ENCODE data around the gene UQCC5. TPM values are rescaled to one million over a fixed set of nuclear protein-coding genes. Genes with fewer than 3 reads are reported as not detected.

Gene UQCC5
- total RNA-seq, 4 donors from 2014 or later: 1.3 to 29.5 (median 6.3) TPM

DNA sequence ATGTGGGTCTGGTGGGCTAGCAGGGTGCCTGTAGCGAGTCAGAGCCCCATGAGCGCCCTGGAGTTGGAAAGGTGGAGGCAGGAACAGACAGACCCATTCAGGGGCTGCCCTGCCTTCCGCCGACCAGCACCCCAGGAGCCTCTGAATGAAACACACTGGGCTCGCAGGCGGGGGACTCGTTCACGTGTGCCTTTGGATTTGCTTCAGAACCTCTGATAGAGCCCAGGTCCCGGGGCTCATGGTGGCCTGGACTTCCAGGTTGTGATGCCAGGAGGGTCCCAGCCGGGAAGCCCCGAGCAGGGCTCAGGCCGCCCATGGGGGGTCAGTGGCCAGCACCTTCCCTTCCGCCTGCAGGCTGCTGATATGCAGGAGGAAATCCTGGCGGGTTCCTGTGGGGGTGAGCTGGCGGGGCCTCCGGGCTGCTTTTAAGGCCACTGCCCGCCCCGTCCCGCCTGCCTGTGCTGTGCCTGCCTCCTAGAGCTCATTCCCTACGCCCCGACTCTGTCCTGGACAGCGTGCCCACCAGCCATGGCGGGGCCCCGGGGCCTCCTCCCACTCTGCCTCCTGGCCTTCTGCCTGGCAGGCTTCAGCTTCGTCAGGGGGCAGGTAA is 41.4 kb upstream of the UQCC5 start, which contains the start of gene STAB1:
Gene STAB1 (plus strand): TSS at position 453 of the 610 bp plus-strand sequence. CDS start 76 bp downstream, at position 529.
- intact Hi-C loops (cut with DNase I; ENCODE audit: low total_unique reads): no loop called here
- TF ChIP-seq POLR2A (IDR thresholded peaks at IDR 0.05): no peak
- TF ChIP-seq, protein P1, sequence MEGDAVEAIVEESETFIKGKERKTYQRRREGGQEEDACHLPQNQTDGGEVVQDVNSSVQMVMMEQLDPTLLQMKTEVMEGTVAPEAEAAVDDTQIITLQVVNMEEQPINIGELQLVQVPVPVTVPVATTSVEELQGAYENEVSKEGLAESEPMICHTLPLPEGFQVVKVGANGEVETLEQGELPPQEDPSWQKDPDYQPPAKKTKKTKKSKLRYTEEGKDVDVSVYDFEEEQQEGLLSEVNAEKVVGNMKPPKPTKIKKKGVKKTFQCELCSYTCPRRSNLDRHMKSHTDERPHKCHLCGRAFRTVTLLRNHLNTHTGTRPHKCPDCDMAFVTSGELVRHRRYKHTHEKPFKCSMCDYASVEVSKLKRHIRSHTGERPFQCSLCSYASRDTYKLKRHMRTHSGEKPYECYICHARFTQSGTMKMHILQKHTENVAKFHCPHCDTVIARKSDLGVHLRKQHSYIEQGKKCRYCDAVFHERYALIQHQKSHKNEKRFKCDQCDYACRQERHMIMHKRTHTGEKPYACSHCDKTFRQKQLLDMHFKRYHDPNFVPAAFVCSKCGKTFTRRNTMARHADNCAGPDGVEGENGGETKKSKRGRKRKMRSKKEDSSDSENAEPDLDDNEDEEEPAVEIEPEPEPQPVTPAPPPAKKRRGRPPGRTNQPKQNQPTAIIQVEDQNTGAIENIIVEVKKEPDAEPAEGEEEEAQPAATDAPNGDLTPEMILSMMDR (IDR thresholded peaks at IDR 0.05): no peak
- 52 to 58% methylated on average over 21 to 22 of the region's 25 CpGs for WGBS, 2 donors
- DNase-seq (ENCODE audit: low spot score in 2 of 2): peak in 1 of 2 donors; percentile 92
- peak within 1 kb of the TSS; percentile 12 for H3K4me3 ChIP-seq (ENCODE audit: low read depth, poor library complexity, severe bottlenecking)

DNA sequence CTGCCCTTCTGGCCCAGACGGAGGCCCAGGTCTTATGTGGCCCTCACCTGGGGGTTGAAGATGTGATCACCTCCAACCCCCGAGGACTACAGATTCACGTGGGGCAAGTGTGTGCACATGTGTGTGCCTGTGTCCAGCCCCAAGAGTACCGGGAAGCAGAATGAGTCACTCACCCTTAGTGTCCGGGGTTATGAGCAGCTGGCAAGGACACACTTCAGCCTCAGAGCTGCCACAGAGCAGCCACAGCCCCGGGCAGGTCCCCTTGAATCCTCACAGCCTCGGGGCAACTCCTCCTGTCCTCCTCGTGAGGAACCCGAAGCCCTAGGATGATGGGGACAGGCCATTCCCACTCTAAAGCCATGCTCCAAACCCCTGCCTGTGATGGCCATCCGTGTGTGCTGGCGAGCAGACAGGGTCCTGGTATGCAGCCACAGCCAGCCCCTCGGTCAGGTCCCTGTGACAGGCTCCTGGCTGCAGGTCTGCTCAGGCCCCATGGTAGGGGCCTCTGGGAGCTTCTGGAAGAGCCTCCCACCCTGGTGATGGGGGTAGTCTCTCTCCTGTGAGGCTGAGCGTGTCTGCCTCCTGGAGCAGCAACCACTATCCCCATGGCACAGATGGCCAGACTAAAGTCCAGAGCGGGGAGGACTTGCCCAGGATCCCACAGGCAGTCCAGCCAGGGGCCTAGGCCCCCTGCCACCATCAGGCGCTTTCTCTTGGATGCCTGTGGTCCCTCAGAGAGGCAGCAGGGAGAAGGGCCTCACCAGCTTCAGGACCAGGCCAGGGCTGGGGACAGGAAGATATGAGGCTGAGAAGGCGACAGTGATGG is 40.4 kb upstream of the UQCC5 start:
- intact Hi-C loops (cut with DNase I; ENCODE audit: low total_unique reads): no loop called here
- no peak for TF ChIP-seq POLR2A (IDR thresholded peaks at IDR 0.05)
- TF ChIP-seq, protein P1 (IDR thresholded peaks at IDR 0.05): no peak
- H3K4me3 ChIP-seq (ENCODE audit: low read depth, poor library complexity, severe bottlenecking): peak overlapping the region; percentile 12
- WGBS, 2 donors: 53 to 63% methylated on average over 11 to 15 of the region's 16 CpGs
- no peak for DNase-seq (ENCODE audit: low spot score in 2 of 2)

DNA sequence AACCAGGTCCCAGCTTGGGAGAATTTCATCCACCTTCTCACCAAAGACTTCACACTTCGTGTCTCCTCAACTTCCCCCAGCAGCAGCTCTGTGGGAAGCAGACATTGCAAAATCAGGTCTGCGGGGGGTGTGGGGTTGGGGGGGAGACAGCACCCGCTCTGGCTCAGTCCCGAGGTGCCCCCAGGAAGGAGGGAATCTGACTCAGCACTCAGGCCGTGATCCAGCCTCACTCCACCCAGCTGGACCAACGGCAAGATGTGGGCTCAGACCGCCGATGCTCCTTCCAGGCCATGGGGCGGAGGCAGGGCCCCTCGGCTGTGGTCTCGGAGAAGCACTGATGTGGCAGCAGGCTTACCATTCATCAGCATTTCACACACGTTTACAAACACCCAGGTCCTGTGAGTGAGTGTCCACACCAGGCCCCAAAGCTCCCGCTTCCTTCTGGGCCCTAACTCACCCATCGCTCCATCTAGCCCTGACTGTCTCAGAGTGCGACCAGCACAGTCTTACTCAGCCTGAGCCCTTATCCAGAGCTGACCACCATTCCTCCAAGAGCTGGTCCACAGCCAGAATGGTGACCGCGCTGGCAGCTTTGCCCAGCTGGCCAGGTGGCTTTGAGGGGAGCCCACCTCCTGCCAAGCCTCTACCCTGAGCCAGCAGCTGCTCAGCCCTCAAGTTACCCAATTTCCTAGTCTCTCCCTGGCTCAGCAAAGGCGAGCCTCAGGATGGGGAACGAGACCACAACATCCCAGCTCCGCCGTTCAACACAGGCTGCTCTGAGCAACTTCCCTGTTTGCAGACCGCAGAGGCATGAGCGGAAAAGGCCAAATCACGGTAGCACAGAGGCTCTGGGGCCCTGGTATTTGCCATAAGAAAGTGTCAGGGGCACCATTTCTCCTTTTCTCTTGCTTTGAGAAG is 38.0 kb upstream of the UQCC5 start:
- TF ChIP-seq, protein P1 (IDR thresholded peaks at IDR 0.05): no peak
- TF ChIP-seq POLR2A (IDR thresholded peaks at IDR 0.05): no peak
- no peak overlapping the region for H3K4me3 ChIP-seq (ENCODE audit: low read depth, poor library complexity, severe bottlenecking)
- 63 to 73% methylated on average over 21 to 24 of the region's 24 CpGs for WGBS, 2 donors
- intact Hi-C loops (cut with DNase I; ENCODE audit: low total_unique reads): no loop called here
- DNase-seq (ENCODE audit: low spot score in 2 of 2): peak; percentile 66 to 91

DNA sequence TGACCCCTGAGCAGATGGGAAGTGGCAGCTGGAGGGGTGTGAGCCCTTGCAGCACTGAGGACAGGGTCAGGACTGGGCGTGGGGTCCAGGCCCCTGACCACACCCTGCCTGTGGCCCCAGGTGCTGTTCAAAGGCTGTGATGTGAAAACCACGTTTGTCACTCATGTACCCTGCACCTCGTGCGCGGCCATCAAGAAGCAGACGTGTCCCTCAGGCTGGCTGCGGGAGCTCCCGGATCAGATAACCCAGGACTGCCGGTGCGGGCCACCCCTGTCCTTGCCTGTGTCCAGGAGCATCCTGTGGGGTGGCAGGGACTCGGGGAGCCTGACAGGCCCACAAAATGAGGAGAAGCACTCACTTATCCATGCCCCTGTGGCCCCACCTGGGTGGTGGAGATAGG is 35.4 kb upstream of the UQCC5 start:
- no peak for DNase-seq (ENCODE audit: low spot score in 2 of 2)
- TF ChIP-seq POLR2A (IDR thresholded peaks at IDR 0.05): no peak
- TF ChIP-seq, protein P1 (IDR thresholded peaks at IDR 0.05): no peak
- H3K4me3 ChIP-seq (ENCODE audit: low read depth, poor library complexity, severe bottlenecking): no peak overlapping the region
- 79 to 82% methylated on average over 7 to 11 of the region's 11 CpGs for WGBS, 2 donors
- intact Hi-C loops (cut with DNase I; ENCODE audit: low total_unique reads): no loop called here

DNA sequence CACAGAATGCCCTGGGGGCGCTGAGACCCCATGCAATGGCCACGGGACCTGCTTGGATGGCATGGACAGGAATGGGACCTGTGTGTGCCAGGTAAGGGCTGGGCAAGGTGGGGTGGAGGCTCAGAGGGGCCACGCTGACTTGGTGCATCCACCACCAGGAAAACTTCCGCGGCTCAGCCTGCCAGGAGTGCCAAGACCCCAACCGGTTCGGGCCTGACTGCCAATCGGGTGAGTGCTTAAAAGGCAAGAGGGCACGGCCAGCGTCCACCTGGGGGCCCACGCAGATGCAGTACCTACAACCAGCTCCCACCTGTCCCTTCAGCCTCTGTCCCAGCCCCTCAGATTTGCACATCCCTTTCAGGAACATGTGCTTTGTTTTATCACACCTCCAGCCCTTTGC is 34.4 kb upstream of the UQCC5 start:
- 83 to 87% methylated on average over 7 to 11 of the region's 11 CpGs for WGBS, 2 donors
- TF ChIP-seq, protein P1 (IDR thresholded peaks at IDR 0.05): no peak
- no peak for TF ChIP-seq POLR2A (IDR thresholded peaks at IDR 0.05)
- no peak overlapping the region for H3K4me3 ChIP-seq (ENCODE audit: low read depth, poor library complexity, severe bottlenecking)
- DNase-seq (ENCODE audit: low spot score in 2 of 2): no peak
- intact Hi-C loops (cut with DNase I; ENCODE audit: low total_unique reads): no loop called here

Data from lower leg skin (tissue), 4 donors.